A204.1 (cell line): Measurements from ENCODE around the gene OR2F1.
"Not testable (repeated sequence)": the region's sequence is repeated elsewhere in the genome, so short reads cannot be mapped to it uniquely, and the experiment has no call there.

Experiments
- FAIRE-seq: peaks from 2 replicates; lab custom pipeline; 2012; peaks lifted over from hg19 to GRCh38; lab: Jason Lieb, UNC

Gene OR2F1

GRCh38 chr7:144009361-144009760 lies 54.7 kb downstream of the OR2F1 start:
- FAIRE-seq: no peak

- FAIRE-seq: not testable (repeated sequence)
These were observed 55.4 kb downstream of the OR2F1 start for GRCh38 chr7:144010061-144010460.

DNA sequence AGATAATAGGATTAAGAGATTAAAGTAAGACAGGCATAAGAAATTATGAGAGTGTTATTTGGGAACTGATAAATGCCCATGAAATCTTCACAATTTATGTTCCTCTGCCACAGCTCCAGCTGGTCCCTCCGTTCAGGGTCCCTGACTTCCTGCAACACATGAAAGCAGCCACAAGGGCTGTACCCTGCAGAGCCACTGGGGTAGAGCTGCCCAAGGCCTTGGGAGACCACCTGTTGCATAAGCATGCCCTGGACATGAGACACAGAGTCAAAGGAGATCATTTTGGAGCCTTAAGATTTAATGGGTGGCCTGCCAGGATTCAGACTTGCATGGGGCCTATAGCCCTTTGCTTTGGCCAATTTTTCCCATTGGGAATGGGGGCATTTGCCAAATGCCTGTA lies 56.2 kb downstream of the OR2F1 start:
- not testable (repeated sequence) for FAIRE-seq

DNA sequence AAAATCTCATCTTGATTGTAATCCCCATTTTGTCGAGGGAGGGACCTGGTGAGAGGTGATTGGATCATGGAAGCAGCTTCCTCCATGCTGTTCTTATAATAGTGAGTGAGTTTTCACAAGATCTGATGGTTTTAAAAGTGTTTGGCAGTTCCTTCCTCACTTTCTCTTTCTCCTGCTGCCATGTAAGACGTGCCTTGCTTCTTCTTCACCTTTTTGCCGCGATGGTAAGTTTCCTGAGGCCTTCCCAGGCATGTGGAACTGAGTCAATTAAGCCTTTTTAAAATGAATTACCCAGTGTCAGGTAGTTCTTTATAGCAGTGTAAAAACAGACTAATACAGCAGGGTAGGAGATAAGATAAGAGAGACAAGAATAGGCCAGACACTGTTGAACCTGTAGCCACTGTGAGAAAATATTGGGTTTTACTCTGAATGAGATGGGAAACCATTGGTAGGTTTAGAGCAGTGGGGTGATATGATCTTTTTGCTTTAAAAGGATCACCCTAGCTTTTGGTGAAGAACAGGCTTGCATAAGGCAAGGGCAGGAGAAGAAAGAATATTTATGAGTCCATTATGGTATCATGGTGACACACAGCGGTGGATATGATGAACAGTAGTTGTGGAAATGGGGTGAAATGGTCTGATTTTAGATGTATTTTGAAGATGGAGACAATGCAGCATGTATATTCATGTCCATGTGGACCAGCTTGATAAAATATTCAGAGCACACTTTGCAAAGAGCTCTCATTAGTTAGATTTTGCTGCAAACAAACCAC lies 57.0 kb downstream of the OR2F1 start:
- peak; percentile 29 for FAIRE-seq
